GM12878 (cell line): ENCODE measurements around the gene THSD4. TPM values are rescaled to one million over a fixed set of nuclear protein-coding genes. Genes with fewer than 3 reads are reported as not detected.

ENCODE experiments used
- ATAC-seq: fragments of 200-7000 bp; cut with Tn5 transposase; 3 replicates; pipeline ENCODE4 v1.9.1; 2020; ENCODE audit warnings: mild to moderate bottlenecking, moderate library complexity
- BruUV-seq: library from RNA; stranded (reverse); fragments of 400-500 nt; replicated peaks from 2 replicates; lab custom pipeline; 2021; lab: Mats Ljungman, UMichigan
- CTCF ChIA-PET: fragments of 300-600 bp; sonication (Branson Sonifier 250); formaldehyde crosslinking; extraction: SDS; loops from one replicate; lab custom pipeline; 2021; ENCODE audit warnings: inconsistent platforms; lab: Yijun Ruan, JAX
- POLR2A ChIA-PET: fragments of 350-600 bp; formaldehyde crosslinking; extraction: SDS; loops from one replicate; lab custom pipeline; 2021; ENCODE audit warnings: inconsistent platforms; lab: Charles Lee
- RAD21 ChIA-PET: fragments of 300-600 bp; sonication (Branson Sonifier 250); formaldehyde crosslinking; loops from one replicate; lab custom pipeline; 2023; ENCODE audit warnings: antibody characterized with exemption; ENCODE audit not compliant: unreplicated experiment; lab: Charles Lee
- SMC1A ChIA-PET: fragments of 300-600 bp; sonication (Branson Sonifier 250); formaldehyde crosslinking; loops from one replicate; lab custom pipeline; 2023; ENCODE audit not compliant: unreplicated experiment, uncharacterized antibody; lab: Charles Lee
- DNase-seq: peaks from one replicate; pipeline ENCODE4 v3.0.0-alpha.2; 2011; ENCODE audit warnings: low read depth, low spot score
- FAIRE-seq: peaks from 3 replicates; lab custom pipeline; 2011; peaks lifted over from hg19 to GRCh38; lab: Jason Lieb, UNC
- H2AFZ ChIP-seq: 2 replicates; pipeline ENCODE4 v1.6.0; 2011; ENCODE audit warnings: low read depth, low read length, control low read depth; ENCODE audit not compliant: control insufficient read depth
- H3K27ac ChIP-seq: 2 replicates; pipeline ENCODE4 v1.5.1; 2011; ENCODE audit warnings: control low read depth; ENCODE audit not compliant: control insufficient read depth, insufficient read depth
- H3K27me3 ChIP-seq, 2 experiments: replicated peaks in 1 of 2; 2 replicates each; pipeline versions ENCODE4 v1.6.0 to v1.6.1; 2011; ENCODE audit warnings: low read length in 1 of 2; ENCODE audit not compliant: control insufficient read depth in 2 of 2, insufficient read depth in 2 of 2
- H3K36me3 ChIP-seq, 2 experiments: 2 replicates each; pipeline ENCODE4 v1.5.1; 2011; ENCODE audit warnings: low read length in 1 of 2; ENCODE audit not compliant: control insufficient read depth in 2 of 2, insufficient read depth in 2 of 2
- H3K4me1 ChIP-seq: 2 replicates; pipeline ENCODE4 v1.6.1; 2011; ENCODE audit warnings: mild to moderate bottlenecking, low read length, moderate library complexity, mixed read lengths; ENCODE audit not compliant: control insufficient read depth, insufficient read depth
- H3K4me2 ChIP-seq: 2 replicates; pipeline ENCODE4 v1.6.0; 2011; ENCODE audit warnings: control low read depth; ENCODE audit not compliant: control insufficient read depth, insufficient read depth
- H3K4me3 ChIP-seq: fragments of 200-600 bp; sonication (generic); 2 replicates; pipeline ENCODE4 v1.5.1; 2016
- H3K79me2 ChIP-seq: 2 replicates; pipeline ENCODE4 v1.6.0; 2011; ENCODE audit warnings: low read length; ENCODE audit not compliant: control insufficient read depth, insufficient read depth
- H3K9ac ChIP-seq: 2 replicates; pipeline ENCODE4 v1.8.0; 2011; ENCODE audit warnings: low read length, control low read depth, mixed read lengths; ENCODE audit not compliant: control insufficient read depth, insufficient read depth
- H3K9me3 ChIP-seq: replicated peaks from 3 replicates; pipeline ENCODE4 v1.5.1; 2011; ENCODE audit warnings: mild to moderate bottlenecking, low read length; ENCODE audit not compliant: control insufficient read depth, insufficient read depth
- H4K20me1 ChIP-seq: 2 replicates; pipeline ENCODE4 v1.6.0; 2011; ENCODE audit not compliant: control insufficient read depth, insufficient read depth
- EZH2 ChIP-seq: IDR thresholded peaks from 2 replicates; pipeline ENCODE4 v1.6.1; 2012; ENCODE audit warnings: low read depth, mild to moderate bottlenecking, control low read depth, inconsistent platforms, low read length, borderline replicate concordance; ENCODE audit not compliant: control insufficient read depth
- FOXM1 ChIP-seq: IDR thresholded peaks from 2 replicates; pipeline ENCODE4 v1.6.1; 2012; ENCODE audit warnings: low read depth, mild to moderate bottlenecking, inconsistent platforms, low read length, moderate library complexity
- GABPA ChIP-seq: IDR thresholded peaks from 2 replicates; pipeline ENCODE4 v1.6.1; 2014; ENCODE audit warnings: antibody characterized with exemption, low read depth, mild to moderate bottlenecking, inconsistent platforms
- GATAD2B ChIP-seq: fragments of 450-650 bp; conservative IDR thresholded peaks from 2 replicates; pipeline ENCODE4 v1.6.1; 2017; ENCODE audit warnings: low read depth, mild to moderate bottlenecking, moderate library complexity
- JUNB ChIP-seq: IDR thresholded peaks from 2 replicates; pipeline ENCODE4 v1.6.1; 2016; ENCODE audit warnings: antibody characterized with exemption, mild to moderate bottlenecking
- NFXL1 ChIP-seq: fragments of 450-650 bp; IDR thresholded peaks from 2 replicates; pipeline ENCODE4 v1.6.1; 2017; ENCODE audit warnings: antibody characterized with exemption, mild to moderate bottlenecking, borderline replicate concordance
- RCOR1 ChIP-seq: conservative IDR thresholded peaks from 2 replicates; pipeline ENCODE4 v1.6.1; 2012; ENCODE audit warnings: low read depth, low read length, improper control_type of control experiment
- REST ChIP-seq: IDR thresholded peaks from 2 replicates; pipeline ENCODE4 v1.6.1; 2012; ENCODE audit warnings: mild to moderate bottlenecking, low read depth, low read length
- SMAD5 ChIP-seq: IDR thresholded peaks from 2 replicates; pipeline ENCODE4 v1.6.1; 2016; ENCODE audit warnings: antibody characterized with exemption, low read depth
- USF2 ChIP-seq: IDR thresholded peaks from 2 replicates; pipeline ENCODE4 v1.6.1; 2011; ENCODE audit warnings: low read depth, low read length, improper control_type of control experiment, borderline replicate concordance
- ZBED1 ChIP-seq: IDR thresholded peaks from 2 replicates; pipeline ENCODE4 v1.6.1; 2016; ENCODE audit warnings: borderline replicate concordance
- ZBTB11 ChIP-seq: fragments of 450-650 bp; formaldehyde crosslinking; IDR thresholded peaks from 2 replicates; pipeline ENCODE4 v1.5.0; 2022; ENCODE audit warnings: mild to moderate bottlenecking, missing genetic modification characterization
- WGBS: methylation state at CpG from one replicate; pipeline ENCODE4 v1.1.6; 2016; ENCODE audit warnings: low lambda C conversion rate; ENCODE audit not compliant: insufficient replicate concordance, insufficient coverage; ENCODE audit errors: missing lambda C conversion rate; 5-methylcytosine and 5-hydroxymethylcytosine counted together
- in situ Hi-C: fragments of 300-500 bp; cut with MboI; formaldehyde crosslinking; loops from 9 replicates; pipeline ENCODE4 v1.14.3; 2018; ENCODE audit warnings: mixed read lengths
- intact Hi-C: fragments of 100-400 bp; cut with micrococcal nuclease; formaldehyde crosslinking; loops from one replicate; pipeline ENCODE4 v1.14.2; 2022; ENCODE audit not compliant: unreplicated experiment
- polyA plus RNA-seq, 11 experiments: library from polyadenylated mRNA; depleted of rRNA in 4 of 11; unstranded in 6 of 11; stranded (reverse) in 5 of 11; fragments of >200 nt; fragmentation: Nextera tagmentation in 4 of 11; fragmentation: Illumina TruSeq in 1 of 11; extraction: Ambion mirVana in 4 of 11; extraction: Trizol in 1 of 11; gene quantifications; 1 replicate in 1 of 11; 2 replicates in 10 of 11; pipeline versions ENCODE4 v1.2.1 to v1.2.3, GENCODE V29; 2011 to 2016; ENCODE audit warnings: inconsistent platforms in 2 of 11, missing spikeins in 2 of 11, low read depth in 1 of 11
- total RNA-seq, 4 experiments: library from RNA; depleted of rRNA in 3 of 4; stranded (reverse); fragments of >200 nt in 3 of 4; fragmentation: Illumina TruSeq in 1 of 4; extraction: Trizol in 1 of 4; gene quantifications; 2 replicates each; pipeline versions ENCODE4 v1.2.1 to v1.2.3, GENCODE V29; 2013 to 2021
- TF ChIP-seq, protein P1 (sequence below): IDR thresholded peaks from 2 replicates; pipeline ENCODE4 v1.6.1; 2011; ENCODE audit warnings: borderline replicate concordance, low read depth, mild to moderate bottlenecking, moderate library complexity, low read length; ENCODE audit not compliant: insufficient read depth, poor library complexity, severe bottlenecking

THSD4 gene
- total and polyA plus RNA-seq, 10 of the 15 experiments (the other 5 are each of a cell fraction or from before 2014, with no cell fraction given): 0.04 to 0.13 (median 0.05) TPM; not detected in 7

DNA sequence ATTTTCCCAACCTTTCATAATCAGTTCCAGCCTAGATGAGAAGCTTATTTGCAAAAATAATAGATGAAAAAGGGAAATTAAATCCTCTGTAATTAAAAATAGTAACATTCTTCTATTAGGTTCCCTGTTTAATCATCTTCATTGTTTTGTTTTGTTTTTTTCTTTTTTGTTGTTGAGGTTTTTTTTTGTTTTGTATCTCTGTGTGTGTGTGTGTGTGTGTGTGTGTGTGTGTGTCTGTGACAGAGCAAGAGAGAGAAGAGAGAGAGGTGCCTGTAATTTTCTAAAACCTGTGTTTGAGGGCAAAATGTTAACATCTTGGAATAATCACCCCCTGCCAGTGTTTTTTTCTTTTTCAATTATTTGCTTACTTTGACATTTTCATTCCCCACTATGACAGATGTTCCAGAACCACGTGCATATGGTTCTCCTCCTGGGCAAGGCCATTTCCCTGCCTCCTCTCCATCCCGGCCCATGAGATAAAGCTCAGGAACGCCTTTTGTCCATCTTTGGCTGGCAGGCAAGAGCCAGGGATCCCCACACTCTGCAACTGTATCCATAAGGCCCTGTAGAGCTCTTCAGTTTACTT is 573.3 kb downstream of the THSD4 start:
- ATAC-seq: no peak
- no peaks in the 10 kb centered on the region for H3K79me2 ChIP-seq
- ChIA-PET CTCF (no interaction called here), RAD21 (no interaction called here), POLR2A (no interaction called here), SMC1A (no interaction called here)
- no peak overlapping the region for H3K27ac ChIP-seq
- H3K4me2 ChIP-seq: no peak overlapping the region
- no peak overlapping the region for H3K4me3 ChIP-seq
- H3K36me3 ChIP-seq: no peaks in the 10 kb centered on the region
- DNase-seq: no peak
- no peaks in the 10 kb centered on the region for H4K20me1 ChIP-seq
- WGBS: 11% methylated on average over 3 of the region's 3 CpGs
- no peak overlapping the region for H2AFZ ChIP-seq
- TF ChIP-seq FOXM1 (no peak), JUNB (no peak), ZBTB11 (CRISPR knock-in tag) (no peak), SMAD5 (no peak), ZBED1 (no peak), GABPA (no peak), REST (no peak), EZH2 (no peak), NFXL1 (no peak), GATAD2B (no peak), USF2 (no peak), RCOR1 (no peak)
- TF ChIP-seq, protein P1, sequence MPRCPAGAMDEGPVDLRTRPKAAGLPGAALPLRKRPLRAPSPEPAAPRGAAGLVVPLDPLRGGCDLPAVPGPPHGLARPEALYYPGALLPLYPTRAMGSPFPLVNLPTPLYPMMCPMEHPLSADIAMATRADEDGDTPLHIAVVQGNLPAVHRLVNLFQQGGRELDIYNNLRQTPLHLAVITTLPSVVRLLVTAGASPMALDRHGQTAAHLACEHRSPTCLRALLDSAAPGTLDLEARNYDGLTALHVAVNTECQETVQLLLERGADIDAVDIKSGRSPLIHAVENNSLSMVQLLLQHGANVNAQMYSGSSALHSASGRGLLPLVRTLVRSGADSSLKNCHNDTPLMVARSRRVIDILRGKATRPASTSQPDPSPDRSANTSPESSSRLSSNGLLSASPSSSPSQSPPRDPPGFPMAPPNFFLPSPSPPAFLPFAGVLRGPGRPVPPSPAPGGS: no peak
- BruUV-seq: no TSS peak
- no peaks in the 10 kb centered on the region for H3K27me3 ChIP-seq
- no peaks in the 10 kb centered on the region for H3K4me1 ChIP-seq
- H3K9me3 ChIP-seq: peaks cover 2% of the 10 kb centered on the region; the same call in 1 of the 3 replicates
- in situ Hi-C loops: no loop called here
- H3K9ac ChIP-seq: no peak overlapping the region
- FAIRE-seq: no peak
- intact Hi-C loops: no loop called here
